NCI-H2227 (cell line): Measurements from ENCODE around the gene SNAP29.
"Not testable (repeated sequence)": the region's sequence is repeated elsewhere in the genome, so short reads cannot be mapped to it uniquely, and the experiment has no call there.

Experiments used
- DNase-seq: peaks from one replicate; lab custom pipeline; 2025; ENCODE audit not compliant: unreplicated experiment; lab: John Stamatoyannopoulos, UW

The SNAP29 gene

DNA sequence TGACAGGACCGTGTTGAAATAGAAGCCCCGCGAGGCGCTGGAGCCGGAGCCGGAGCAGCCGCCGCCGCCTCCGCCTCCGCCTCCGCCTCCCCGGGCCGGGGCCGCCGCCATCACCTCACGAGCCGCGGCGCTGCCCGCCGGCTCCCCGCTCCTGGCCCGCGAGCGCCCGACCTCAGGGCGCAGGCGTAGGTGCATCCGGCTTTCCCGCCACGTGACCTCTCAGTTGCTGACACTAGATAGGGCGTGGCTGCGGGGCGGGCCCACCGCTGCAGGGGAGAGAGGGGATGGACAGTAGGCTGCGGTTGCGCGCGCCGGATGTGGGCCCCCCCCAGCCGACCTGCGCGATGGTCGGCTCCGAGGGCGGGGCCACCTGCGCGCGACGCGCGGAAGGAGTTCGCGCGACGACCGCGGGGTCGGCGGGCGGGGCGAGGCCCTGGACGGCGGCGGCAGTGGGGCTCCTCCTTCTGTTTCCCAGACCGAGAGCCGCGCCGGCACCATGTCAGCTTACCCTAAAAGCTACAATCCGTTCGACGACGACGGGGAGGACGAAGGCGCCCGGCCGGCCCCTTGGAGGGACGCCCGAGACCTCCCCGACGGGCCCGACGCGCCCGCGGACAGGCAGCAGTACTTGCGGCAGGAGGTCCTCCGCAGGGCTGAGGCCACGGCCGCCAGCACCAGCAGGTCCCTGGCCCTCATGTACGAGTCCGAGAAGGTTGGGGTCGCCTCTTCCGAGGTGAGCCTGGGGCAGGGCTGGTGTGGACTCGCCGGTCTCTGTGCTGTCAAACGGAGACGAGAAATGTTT, at the start of gene SNAP29, which contains the start of gene PI4KA:
Gene SNAP29 (plus strand): TSS at position 393 of the 802 bp plus-strand sequence. CDS start 104 bp downstream, at position 497.
Gene PI4KA (minus strand): TSS at position 197 of the 802 bp plus-strand sequence. CDS start 86 bp downstream, at position 111.
- peak; percentile 99 for DNase-seq

GRCh38 chr22:20809538-20810185, 49.1 kb upstream of the SNAP29 start:
- DNase-seq, result no peak

GRCh38 chr22:20810645-20811044, 48.2 kb upstream of the SNAP29 start:
- no peak for DNase-seq

- no peak for DNase-seq
These were observed 47.6 kb upstream of the SNAP29 start for GRCh38 chr22:20811171-20811570.

GRCh38 chr22:20811971-20812660, 46.7 kb upstream of the SNAP29 start:
- DNase-seq, result no peak

DNA sequence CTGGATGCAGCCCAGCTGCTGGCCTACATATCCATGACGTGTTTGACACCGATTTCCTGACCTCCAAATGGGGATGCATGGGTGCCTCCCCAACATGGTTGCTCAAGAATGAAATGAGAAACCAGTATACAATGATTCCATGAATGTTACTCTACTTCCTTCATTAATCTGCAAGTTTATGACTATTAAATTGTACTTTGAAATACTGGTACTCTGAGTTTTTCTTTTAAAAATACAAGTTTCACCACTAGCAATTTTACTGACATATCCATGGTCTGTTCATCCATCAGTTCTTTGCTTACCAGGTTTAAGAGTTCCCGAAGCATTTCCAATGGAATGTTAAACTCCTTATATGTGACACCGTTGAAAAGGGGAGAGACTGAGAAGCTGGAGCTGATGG, 45.8 kb upstream of the SNAP29 start:
- DNase-seq, result no peak

DNA sequence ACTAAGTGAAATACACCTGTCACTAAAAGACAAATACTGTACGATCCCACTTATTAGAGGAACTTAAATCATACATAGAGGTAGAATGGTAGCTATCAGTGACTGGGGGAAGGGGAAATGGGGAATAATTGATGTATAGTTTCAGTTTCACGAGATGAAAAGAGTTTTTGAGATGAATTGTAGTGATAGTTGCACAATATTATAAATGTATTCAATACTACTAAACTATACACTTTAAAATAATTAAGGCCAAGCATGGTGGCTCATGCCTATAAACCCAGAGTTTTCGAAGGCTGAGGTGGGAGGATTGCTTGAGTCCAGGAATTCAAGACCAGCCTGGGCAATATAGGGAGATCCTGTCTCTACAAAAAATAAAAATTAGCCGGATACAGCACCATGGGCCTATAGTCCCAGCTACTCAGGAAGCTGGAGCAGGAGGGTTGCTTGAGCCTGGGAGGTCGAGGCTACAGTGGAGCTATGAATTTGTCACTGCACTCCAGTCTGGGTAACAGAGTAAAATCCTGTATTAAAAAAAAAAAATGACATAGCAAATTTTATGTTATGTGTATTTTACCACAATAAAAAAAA, 44.5 kb upstream of the SNAP29 start:
- DNase-seq, result no peak

- no peak for DNase-seq
These were observed 43.2 kb upstream of the SNAP29 start for GRCh38 chr22:20815477-20816050.

DNA sequence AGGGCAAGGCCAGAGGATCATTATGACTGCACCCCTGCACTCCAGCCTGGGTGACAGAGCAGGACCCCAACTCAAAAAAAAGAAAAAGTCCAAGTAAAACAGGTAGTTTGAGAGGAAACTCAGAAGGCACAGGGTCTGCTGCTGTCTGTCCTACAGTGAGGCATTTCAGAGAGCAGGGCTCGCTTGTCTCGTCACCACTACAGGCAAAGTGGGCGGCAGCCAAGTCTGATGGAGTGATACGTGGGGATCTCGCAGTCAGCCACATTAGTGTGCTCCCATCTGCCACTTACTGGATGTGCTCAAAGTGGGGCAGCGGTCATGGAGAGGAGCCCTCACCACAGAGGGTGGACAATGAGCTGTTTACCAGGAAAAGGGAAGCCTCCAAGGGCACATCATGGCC, 42.2 kb upstream of the SNAP29 start:
- DNase-seq, result no peak

- DNase-seq, result no peak
These were observed 40.3 kb upstream of the SNAP29 start for GRCh38 chr22:20818471-20818870.

- no peak for DNase-seq
These were observed 39.3 kb upstream of the SNAP29 start for GRCh38 chr22:20819471-20819870.

- DNase-seq, result not testable (repeated sequence)
These were observed 37.0 kb upstream of the SNAP29 start for GRCh38 chr22:20821717-20822239.

DNA sequence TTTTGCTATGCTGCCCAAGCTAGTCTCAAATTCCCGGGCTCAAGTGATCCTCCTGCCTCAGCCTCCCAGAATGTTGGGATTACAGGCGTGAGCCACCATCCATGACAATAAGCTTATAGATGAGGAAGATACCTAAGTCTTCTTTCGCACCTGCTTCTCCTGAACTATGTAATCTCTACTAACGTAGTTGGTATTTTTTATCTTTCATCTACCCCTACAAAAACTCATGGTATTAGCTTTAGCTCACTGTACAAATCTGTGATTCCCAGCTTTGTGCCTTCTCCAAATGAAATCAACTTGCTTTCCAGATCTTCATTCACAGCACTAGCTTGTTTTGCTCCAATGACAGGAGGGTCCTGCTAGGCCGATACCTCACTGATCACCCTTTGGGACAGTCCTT, 36.6 kb upstream of the SNAP29 start:
- DNase-seq, result no peak

- DNase-seq, result no peak
These were observed 35.5 kb upstream of the SNAP29 start for GRCh38 chr22:20823264-20823663.

DNA sequence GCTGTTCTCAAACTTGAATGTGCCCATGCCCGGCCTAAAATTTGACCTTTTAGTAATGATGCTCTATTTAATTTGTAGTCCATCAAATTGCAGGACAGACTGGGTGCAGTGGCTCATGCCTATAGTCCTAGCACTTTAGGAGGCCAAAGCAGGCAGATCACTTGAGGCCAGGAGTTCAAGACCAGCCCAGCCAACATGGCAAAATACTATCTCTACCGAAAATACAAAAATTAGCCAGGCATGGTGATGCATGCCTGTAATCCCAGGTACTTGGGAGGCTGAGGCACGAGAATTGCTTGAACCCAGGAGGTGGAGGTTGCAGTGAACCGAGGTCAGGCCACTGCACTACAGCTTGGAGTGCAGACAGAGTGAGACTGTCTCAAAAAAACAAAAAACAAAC, 33.6 kb upstream of the SNAP29 start:
- not testable (repeated sequence) for DNase-seq

GRCh38 chr22:20825624-20826023, 33.2 kb upstream of the SNAP29 start:
- no peak for DNase-seq

- DNase-seq, result not testable (repeated sequence)
These were observed 32.2 kb upstream of the SNAP29 start for GRCh38 chr22:20826373-20827152.

GRCh38 chr22:20829491-20830134, 29.2 kb upstream of the SNAP29 start:
- DNase-seq, result no peak

DNA sequence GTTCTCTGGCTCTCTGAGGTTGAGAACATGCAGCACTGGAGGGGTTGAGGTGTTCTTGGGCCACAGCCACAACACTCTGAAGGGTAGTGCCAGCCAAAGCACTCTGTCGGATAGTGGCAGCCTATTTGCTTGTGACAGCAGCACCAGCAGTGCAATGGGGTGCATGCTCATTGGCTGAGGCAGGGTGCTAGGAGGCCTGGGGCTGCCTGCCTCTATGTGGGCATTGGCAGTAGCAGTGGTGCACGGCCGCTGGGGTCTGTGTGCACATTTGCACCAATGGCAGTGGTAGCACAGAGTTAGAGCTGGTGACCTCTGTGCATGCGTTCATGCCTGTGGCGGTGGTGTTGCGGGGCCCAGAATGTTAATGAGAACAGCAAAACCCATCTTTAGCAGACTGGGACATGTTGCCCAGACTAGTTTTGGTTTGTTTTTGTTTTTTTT, 25.6 kb upstream of the SNAP29 start:
- no peak for DNase-seq
